Fibroblast of skin of right biceps (primary cell): ENCODE results near the gene CDRT15L2.
"Not testable (repeated sequence)": the region's sequence is repeated elsewhere in the genome, so short reads cannot be mapped to it uniquely, and the experiment has no call there.

Experiments used
- DNase-seq: peaks from one replicate; pipeline ENCODE4 v3.0.0-alpha.2; 2013

The CDRT15L2 gene

DNA sequence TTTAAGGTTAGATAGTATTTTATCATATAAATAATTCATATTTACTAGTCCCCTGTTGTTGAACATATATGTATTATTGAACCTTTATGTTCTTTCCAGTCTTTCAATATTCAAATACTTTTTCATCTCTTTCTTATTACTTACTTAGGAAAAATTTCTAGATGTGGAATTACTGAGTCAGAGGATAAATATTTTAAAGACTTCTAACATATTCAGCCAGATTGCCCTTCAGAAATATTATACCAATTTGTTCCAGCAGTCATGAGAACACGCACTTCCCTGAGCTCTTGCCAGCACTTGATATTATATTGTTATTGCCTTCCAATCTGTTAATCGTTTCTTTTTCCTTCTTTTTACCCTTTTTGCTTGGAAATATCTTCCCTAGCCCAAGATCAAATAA is 4.5 kb upstream of the CDRT15L2 start:
- DNase-seq, result peak; percentile 16

DNA sequence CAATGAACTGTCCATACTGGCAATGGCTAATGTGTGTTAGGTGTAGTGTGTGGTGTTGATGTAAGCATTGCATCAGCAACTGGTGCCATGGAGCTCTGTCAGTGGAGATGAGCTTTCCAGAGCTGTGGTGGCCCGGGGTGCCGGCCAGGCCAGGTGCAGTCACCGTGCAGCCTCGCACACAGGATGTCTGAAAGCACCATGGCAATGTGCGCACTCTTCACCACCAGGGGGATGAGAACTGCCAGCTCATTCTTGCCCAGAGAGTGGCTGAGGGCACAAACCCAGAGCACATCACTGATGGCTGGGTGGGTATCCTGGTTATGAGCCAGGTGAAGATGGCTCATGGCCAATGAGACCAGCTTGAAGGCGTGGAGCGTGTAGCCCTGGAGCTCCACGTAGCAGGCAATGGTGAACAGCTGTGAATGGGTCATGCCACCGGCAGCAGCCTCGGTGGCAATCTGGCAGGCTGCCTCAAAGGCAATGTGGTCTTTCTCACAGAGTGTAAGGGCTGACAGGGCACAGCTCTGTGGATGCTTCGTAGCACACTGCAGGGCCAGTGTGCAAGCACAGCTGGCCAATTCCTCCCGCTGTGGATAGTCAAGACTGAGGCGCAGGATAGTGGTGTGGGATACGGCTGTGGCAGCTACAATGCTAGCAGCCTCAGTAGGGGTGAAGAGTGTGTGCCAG is 4.5 kb downstream of the CDRT15L2 start:
- not testable (repeated sequence) for DNase-seq

DNA sequence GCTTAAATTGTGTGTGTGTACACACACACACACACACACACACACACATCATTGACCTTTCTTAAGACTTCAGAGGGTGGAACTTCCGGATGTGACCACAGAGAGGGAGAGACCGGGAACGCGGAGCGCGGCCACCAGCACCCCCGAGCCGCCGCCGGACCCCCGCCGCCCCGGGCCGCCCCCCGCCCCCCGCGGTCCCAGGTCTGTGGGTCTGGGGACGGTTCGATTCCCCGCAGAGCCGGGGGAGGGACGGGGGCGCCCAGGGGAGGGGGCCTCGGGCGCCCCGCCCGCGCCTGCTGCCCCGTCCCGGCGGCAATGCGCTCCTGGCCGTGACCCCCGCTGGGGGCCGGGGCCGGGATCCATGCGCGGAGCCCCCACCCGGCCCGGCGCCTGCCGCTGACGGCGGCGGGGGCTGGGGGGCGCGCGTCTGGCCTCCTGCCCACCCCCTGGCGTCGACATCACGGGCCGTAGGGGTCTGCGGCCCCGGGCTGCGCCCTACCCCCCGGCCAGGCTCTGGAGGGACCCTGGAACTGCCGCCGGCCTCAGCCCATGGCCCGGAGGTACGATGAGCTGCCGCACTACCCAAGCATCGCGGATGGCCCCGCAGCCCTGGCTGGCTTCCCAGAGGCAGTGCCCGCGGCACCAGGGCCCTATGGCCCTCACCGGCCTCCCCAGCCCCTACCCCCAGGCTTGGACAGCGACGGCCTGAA is 9.4 kb downstream of the CDRT15L2 start:
- peak; percentile 8 for DNase-seq

DNA sequence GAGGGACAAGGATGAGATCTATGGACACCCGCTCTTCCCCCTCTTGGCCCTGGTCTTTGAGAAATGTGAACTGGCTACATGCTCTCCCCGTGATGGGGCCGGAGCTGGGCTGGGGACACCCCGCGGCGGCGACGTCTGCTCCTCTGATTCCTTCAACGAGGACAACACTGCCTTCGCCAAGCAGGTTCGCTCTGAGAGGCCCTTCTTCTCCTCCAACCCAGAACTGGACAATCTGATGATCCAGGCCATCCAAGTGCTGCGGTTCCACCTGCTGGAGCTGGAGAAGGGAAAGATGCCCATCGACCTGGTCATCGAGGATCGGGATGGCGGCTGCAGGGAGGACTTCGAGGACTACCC is 9.9 kb downstream of the CDRT15L2 start:
- DNase-seq, result not testable (repeated sequence)

DNA sequence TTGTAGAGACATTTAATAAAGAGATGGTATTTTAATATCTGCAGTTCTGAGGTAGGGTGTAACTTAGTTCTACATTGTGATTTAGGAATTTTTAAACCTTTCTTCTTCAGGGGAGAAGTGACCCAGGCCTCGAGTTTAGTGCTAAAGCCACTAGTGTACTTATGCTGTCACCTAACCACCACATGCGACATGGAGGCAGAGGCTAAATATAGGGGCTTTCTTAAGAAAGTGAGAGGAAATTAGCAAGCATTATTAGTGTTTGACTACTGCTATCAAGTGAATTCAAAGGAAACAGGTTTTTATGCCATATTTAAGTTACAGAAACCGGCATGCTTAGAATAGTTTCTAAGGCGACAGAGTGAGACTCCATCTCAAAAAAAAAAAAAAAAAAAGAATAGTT is 11.5 kb downstream of the CDRT15L2 start:
- DNase-seq, result not testable (repeated sequence)

DNA sequence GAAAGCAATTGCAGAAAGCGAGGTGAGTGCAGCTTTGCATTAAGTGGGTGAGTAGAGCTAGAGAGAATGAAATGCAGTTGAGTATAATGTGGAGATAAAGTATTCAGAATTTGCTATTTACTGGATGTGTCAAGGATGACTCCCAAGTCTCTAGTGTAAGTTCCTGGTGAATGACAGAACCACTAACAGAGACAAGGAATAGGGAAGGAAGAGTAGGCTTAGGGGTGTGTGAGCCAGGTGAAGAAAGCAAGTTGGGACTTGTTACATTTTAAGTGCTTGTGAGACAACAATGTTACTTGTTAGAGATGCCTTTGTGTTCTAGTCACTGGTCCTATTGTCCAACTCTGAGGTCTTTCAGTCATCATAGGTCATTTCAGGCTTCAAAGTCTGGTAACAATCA is 26.0 kb downstream of the CDRT15L2 start:
- not testable (repeated sequence) for DNase-seq

DNA sequence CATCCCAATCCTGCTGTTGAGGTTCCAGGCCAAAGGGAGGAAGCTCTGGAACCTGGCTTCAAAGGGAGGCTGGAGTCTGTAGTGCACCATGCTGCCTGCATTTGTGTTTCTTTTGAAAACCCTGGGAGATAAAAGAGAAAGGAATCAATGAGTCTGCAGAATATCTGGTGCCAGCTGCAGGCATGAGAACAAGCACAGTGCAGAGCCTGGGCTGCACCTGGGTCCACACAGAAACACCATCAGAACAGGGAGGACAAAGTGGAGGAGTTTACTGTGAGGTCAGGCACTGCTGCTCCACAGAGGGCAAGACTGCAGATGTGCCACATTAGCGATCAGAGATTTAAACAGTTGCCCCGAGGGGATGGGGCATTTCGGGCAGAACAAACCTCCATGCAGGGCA is 30.0 kb downstream of the CDRT15L2 start:
- DNase-seq, result not testable (repeated sequence)

DNA sequence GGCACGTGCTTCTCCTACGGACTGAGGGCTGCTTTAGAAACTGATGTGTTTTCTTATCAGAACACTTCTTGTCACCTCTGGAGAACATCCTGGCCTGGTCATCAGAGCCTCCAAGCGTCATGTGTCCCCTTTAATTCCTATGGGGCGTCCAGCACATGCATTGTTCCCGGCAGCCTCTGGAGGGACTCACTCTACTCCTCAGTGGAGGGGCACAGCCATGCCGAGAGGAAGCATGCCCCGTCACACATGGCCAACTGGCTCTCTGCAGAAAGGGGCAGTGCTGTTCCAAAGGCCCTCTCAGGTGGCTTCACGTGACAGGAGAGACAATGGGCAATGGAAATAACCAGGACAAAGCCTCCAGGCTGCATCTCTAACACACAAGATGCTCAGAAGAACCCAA is 31.8 kb downstream of the CDRT15L2 start:
- no peak for DNase-seq

DNA sequence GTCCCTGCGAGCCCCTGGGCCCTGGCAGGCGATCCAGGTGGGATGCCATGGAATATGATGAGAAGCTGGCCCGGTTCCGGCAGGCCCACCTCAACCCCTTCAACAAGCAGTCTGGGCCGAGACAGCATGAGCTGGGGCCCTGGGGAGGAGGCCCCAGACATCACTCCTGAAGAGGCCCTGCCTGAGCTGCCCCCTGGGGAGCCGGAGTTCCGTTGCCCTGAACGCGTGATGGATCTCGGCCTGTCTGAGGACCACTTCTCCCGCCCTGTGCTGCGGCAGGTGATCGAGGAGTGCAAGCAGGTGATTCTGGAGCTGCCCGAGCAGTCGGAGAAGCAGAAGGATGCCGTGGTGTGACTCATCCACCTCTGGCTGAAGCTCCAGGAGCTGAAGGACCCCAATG is 33.1 kb downstream of the CDRT15L2 start:
- DNase-seq, result no peak

DNA sequence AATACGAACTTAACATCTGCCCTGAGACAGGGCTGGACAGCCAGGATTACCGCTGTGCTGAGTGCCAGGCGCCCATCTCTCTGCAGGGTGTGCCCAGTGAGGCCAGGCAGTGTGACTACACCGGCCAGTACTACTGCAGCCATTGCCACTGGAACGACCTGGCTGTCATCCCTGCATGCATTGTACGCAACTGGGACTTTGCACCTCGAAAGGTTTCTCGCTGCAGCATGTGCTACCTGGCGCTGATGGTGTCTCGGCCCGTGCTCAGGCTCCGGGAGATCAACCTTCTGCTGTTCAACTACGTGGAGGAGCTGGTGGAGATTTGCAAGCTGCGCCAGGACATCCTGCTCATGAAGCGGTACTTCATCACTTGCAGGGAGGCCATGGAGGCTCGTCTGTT is 33.7 kb downstream of the CDRT15L2 start:
- DNase-seq, result no peak

DNA sequence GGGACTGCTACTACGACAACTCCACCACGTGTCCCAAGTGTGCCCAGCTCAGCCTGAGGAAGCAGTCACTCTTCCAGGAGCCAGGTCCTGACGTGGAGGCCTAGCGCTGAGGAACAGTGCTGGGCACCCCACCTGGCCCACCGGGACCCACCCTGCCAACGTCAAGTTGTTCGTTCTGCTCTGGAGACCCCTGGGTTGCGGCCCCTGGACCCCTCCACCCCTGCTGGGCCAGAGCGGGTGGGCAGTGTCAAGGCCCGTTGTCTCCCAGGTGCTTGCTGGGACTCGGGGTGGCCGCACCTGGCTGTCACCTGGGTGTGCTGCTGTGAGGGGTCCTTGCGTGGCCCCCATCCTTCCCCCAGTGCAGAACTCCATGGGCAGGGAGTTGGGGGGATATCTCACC is 34.4 kb downstream of the CDRT15L2 start:
- DNase-seq, result no peak

DNA sequence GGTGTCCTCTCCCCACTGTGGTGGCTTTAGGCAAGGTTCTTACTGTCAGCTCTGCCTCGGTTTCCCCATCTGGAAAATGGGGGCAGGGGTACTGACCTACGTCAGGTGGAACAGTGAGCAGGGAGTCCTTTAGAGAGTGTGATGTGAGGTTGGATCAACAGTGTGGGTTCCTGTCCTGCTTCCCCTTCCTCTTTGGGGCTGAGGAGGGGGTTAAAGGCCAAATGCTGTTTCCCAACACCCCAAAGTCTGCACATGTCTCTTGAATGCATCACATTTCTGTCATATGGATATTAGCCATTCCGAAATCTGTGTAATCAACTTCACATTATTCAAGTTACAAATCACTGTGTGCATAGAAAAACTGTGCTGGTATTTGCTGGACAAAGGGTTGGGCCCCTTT is 35.9 kb downstream of the CDRT15L2 start:
- DNase-seq, result not testable (repeated sequence)
